ENCODE results near the gene RPL3.

The RPL3 gene

GRCh38 chr22:39284142-39284980 is 35.1 kb downstream of the RPL3 start:
- DNase-seq (ENCODE audit: low read depth in 2 of 2, low spot score in 1 of 2), result no peak

GRCh38 chr22:39283322-39284141 is 35.9 kb downstream of the RPL3 start:
- DNase-seq (ENCODE audit: low read depth in 2 of 2, low spot score in 1 of 2), result no peak

GRCh38 chr22:39282645-39283321 is 36.6 kb downstream of the RPL3 start:
- DNase-seq (ENCODE audit: low read depth in 2 of 2, low spot score in 1 of 2), result no peak

GRCh38 chr22:39281126-39281525 is 38.3 kb downstream of the RPL3 start:
- no peak for DNase-seq (ENCODE audit: low read depth in 2 of 2, low spot score in 1 of 2)

GRCh38 chr22:39280250-39280649 is 39.2 kb downstream of the RPL3 start:
- DNase-seq (ENCODE audit: low read depth in 2 of 2, low spot score in 1 of 2), result no peak

- no peak for DNase-seq (ENCODE audit: low read depth in 2 of 2, low spot score in 1 of 2)
Measured at GRCh38 chr22:39279170-39279850, 40.1 kb downstream of the RPL3 start.

GRCh38 chr22:39278040-39278439 is 41.4 kb downstream of the RPL3 start:
- no peak for DNase-seq (ENCODE audit: low read depth in 2 of 2, low spot score in 1 of 2)

- no peak for DNase-seq (ENCODE audit: low read depth in 2 of 2, low spot score in 1 of 2)
Measured at GRCh38 chr22:39277142-39277607, 42.2 kb downstream of the RPL3 start.

- no peak for DNase-seq (ENCODE audit: low read depth in 2 of 2, low spot score in 1 of 2)
Measured at GRCh38 chr22:39276440-39277141, 42.8 kb downstream of the RPL3 start.

- DNase-seq (ENCODE audit: low read depth in 2 of 2, low spot score in 1 of 2), result no peak
Measured at GRCh38 chr22:39275814-39276439, 43.5 kb downstream of the RPL3 start.

- no peak for DNase-seq (ENCODE audit: low read depth in 2 of 2, low spot score in 1 of 2)
Measured at GRCh38 chr22:39273950-39274887, 45.2 kb downstream of the RPL3 start.

- DNase-seq (ENCODE audit: low read depth in 2 of 2, low spot score in 1 of 2), result no peak
Measured at GRCh38 chr22:39270792-39271191, 48.6 kb downstream of the RPL3 start.

GRCh38 chr22:39270280-39270679 is 49.1 kb downstream of the RPL3 start:
- DNase-seq (ENCODE audit: low read depth in 2 of 2, low spot score in 1 of 2), result no peak

GRCh38 chr22:39269095-39269790 is 50.2 kb downstream of the RPL3 start:
- no peak for DNase-seq (ENCODE audit: low read depth in 2 of 2, low spot score in 1 of 2)

GRCh38 chr22:39268645-39269044 is 50.8 kb downstream of the RPL3 start:
- DNase-seq (ENCODE audit: low read depth in 2 of 2, low spot score in 1 of 2), result no peak

- no peak for DNase-seq (ENCODE audit: low read depth in 2 of 2, low spot score in 1 of 2)
Measured at GRCh38 chr22:39267974-39268373, 51.4 kb downstream of the RPL3 start.

GRCh38 chr22:39266398-39267030 is 52.9 kb downstream of the RPL3 start:
- no peak for DNase-seq (ENCODE audit: low read depth in 2 of 2, low spot score in 1 of 2)
